GM21528 (cell line): ENCODE measurements around the gene ALKBH3.

Source experiments
- ATAC-seq: cut with Tn5 transposase; IDR thresholded peaks from one replicate; pipeline ENCODE4 v1.9.1; 2021; ENCODE audit warnings: mild to moderate bottlenecking, moderate library complexity; ENCODE audit not compliant: unreplicated experiment, low FRiP score

The ALKBH3 gene

GRCh38 chr11:43892851-43893250, 12.2 kb downstream of the ALKBH3 start:
- no peak for ATAC-seq

GRCh38 chr11:43894546-43894945, 13.9 kb downstream of the ALKBH3 start:
- ATAC-seq = no peak

DNA sequence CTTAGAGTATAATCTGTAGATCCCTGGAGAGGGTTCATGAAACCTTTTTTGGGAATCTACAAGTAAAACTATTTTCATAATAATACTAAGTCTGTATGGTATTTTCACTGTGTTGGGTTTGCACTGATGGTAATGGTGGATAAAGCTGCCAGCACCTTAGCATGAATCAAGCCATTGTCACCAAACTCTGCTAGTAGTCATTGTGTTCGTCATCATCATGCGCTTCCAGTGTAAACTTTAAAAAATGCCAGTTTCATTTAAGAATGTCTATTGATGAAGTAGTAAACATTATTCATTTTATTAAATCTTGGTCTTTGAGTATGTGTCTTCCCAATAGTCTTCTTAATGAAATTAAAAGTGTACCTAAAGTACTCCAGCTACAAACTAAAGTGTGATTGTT, 15.0 kb downstream of the ALKBH3 start:
- no peak for ATAC-seq

- ATAC-seq = no peak
Measured at GRCh38 chr11:43898574-43898973, 17.9 kb downstream of the ALKBH3 start.

- ATAC-seq = no peak
Measured at GRCh38 chr11:43899094-43899493, 18.5 kb downstream of the ALKBH3 start.

- no peak for ATAC-seq
Measured at GRCh38 chr11:43901551-43901950, 20.9 kb downstream of the ALKBH3 start.

DNA sequence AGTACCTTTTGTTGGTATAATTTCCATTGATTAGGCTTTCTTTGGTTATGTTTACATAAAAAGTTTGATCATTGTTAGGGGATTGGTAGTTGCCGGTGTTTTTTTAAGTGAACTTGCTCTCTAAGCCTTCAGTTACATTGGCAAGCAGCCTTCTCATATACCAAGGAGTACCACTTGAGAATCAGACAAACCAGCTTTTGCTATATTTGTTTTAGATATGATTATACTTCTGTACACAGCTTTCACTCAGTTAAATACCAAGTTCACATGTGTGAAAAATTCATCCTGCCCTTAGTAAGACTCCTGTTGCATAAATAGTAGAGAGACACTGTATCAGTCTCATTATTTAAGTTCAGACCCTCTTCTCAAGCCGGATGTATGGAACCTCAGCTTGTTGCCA, 22.4 kb downstream of the ALKBH3 start:
- ATAC-seq = no peak

DNA sequence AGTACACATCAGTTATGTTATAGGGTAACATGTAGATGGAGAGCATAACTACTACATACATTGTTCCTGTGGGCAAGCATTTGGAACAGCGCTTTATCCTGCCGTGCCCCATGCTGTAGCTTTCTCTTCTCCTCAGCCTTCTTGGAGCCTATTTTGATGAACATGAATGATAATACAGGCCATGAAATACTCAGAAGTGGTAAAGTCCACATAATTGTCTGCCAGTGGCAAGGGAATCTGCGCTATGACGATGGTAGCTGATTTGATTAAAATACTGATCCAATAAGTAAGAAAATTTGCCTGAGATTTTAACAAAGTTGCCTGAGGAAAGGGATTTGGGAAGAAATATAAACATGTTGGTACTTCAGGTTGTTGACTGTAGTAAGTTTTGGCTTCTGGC, 23.3 kb downstream of the ALKBH3 start:
- no peak for ATAC-seq

GRCh38 chr11:43904742-43905535, 24.3 kb downstream of the ALKBH3 start:
- no peak for ATAC-seq

- ATAC-seq = no peak
Measured at GRCh38 chr11:43905813-43906241, 25.2 kb downstream of the ALKBH3 start.

DNA sequence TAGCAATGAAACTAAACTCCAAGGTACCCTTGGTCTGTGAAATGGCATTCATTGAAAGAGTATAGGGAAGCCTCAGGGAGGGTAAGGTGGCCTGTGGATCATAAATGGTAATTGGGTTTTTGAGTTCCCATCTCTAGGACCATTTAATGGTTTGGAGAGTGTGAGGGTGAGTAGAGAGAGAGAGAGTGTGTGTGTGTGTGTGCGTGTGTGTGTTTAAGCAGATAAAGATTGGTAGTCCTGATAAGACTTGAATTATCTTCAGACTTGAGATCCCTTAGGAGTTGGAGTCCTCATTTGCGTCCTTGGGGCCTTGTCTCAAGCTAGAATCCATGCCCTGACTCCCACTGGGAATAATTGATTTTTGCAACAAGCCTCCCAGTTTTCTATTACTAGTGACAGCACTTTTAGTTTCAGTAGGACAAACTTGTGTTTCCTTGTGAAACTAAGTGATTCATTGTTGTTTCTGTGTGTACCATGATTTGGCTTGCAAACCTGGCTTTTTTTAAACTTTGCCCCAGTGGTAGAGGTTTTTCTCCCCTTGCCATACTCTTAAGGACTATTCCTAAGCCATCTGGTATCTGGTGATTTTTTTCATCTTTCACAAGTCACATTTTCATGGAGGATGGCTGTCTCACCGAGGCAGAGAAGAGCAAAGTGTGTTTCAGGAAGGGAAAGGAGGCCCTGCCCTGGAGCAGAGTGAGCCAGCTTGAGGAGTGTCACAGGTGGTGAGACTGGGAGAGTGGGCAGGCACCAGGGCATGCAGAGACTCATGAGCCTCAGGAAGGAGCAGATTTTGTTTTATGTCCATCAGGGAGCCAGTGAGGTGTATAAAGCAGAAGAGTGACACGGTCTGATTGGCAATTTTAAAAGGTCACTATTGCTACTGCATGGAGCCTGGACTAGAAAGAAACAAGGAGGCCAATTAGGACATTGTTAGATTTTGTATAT, 26.7 kb downstream of the ALKBH3 start:
- ATAC-seq = no peak

- ATAC-seq = no peak
Measured at GRCh38 chr11:43908191-43908590, 27.6 kb downstream of the ALKBH3 start.

DNA sequence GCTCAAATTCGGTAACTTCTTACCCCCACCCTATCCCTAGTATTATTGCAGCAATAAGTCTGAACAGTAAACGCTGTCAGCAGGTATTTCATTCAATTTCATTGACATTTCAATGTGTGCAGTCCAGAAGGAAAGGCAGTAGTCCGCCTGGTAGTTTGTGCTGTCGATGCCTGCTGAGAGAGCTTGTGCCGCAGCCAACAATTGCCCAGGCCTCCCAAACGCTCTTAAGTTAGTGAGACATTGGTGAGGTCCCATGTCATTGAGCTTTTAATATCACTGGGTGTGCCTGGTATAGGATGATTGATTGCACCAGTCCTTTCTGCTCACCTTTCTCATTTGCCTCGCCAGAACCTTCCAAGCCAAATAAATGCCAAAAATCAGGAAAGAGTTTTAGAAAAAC, 28.1 kb downstream of the ALKBH3 start:
- ATAC-seq = no peak

GRCh38 chr11:43913829-43914380, 33.3 kb downstream of the ALKBH3 start:
- no peak for ATAC-seq

GRCh38 chr11:43914466-43914865, 33.8 kb downstream of the ALKBH3 start:
- no peak for ATAC-seq

DNA sequence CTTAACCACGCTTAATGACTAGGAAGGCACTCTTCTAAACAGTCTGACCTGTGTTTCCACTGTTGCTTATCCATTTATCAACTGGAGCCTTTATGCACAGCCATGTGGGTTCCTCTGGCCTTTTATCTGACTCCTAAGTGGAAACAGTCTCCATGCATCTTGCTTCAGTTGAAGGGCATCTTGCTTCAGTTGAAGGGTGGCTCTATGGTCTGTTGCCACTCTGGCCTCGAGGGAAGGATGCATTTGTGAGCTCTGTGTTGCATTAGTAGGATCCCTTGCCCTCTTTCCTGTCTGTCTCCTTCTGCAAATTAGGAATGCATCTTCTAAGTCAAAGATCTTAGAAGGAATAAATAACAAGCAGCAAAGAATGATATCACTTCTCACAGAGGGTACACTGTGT, 36.0 kb downstream of the ALKBH3 start:
- ATAC-seq = no peak

DNA sequence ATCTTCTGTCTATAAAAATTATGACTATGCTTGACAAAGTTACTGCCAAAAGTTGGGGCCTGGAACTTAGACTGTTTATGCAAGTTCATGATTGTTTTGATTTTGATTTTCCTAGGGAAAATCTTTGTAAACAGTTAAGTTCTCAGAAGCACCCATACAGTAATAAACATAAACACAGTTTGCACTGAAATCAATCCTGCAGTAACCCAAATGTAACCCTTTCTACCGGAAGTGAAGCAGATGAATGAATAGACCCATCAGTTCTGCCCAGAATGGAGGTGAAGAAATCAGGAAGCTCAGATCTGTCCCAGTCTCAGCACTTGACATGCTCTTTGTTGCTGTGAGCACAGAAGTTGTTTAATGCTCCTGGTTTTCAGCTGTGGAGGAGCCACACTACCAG, 37.2 kb downstream of the ALKBH3 start:
- no peak for ATAC-seq

GRCh38 chr11:43918662-43919061, 38.0 kb downstream of the ALKBH3 start:
- no peak for ATAC-seq

DNA sequence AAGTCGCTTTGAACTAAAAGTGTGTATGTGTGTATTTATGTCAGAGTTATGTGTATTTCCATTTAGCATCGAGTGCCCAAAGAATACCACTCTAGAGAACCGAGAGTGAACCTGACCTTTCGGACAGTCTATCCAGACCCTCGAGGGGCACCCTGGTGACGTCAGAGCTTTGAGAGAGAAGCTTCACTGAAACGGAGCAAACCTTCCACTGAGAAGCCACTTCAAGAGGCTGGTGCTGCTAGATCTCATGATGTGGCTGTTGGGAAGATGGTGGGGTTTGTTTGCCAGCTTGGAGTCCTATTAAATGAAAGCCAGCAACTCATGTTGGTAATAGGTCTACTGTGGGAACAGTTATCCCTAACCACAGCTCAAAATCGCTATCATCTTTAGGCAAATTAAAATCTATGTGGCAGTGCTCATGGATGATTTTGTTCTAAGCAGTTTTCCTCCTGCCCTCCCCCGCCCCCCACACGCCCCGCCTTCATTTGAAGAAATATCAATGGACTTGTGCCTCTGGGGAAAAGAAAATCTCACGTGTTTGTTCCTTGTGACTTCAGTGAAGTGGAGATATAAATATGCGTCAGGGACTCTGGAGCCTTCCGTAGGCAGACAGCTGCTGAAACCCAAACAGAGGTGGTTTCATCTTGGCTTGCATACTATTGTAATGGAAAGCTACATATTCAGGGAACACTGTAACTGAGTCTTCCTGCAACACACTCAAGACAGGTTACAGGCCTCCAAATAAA, 39.4 kb downstream of the ALKBH3 start:
- ATAC-seq = no peak

GRCh38 chr11:43920598-43921419, 40.2 kb downstream of the ALKBH3 start:
- ATAC-seq = no peak
